Endothelial cell of umbilical vein (primary cell): ENCODE data around the gene COL5A1. TPM values are rescaled to one million over a fixed set of nuclear protein-coding genes. Genes with fewer than 3 reads are reported as not detected.

Experiments
- BruUV-seq: library from RNA; stranded (reverse); fragments of 400-500 nt; replicated peaks from 2 replicates; lab custom pipeline; 2021; lab: Mats Ljungman, UMichigan
- CTCF ChIA-PET: fragments of 300-600, 350-600 bp; sonication (Branson Sonifier 250); formaldehyde crosslinking; loops from one replicate; lab custom pipeline; 2021; ENCODE audit warnings: antibody characterized with exemption, inconsistent platforms; lab: Charles Lee
- POLR2A ChIA-PET: fragments of 300-600, 350-600 bp; sonication (Branson Sonifier 250); formaldehyde crosslinking; loops from one replicate; lab custom pipeline; 2021; ENCODE audit warnings: antibody characterized with exemption, inconsistent platforms; lab: Charles Lee
- DNase-seq: peaks from one replicate; pipeline ENCODE4 v3.0.0-alpha.2; 2011; ENCODE audit warnings: low read depth, low spot score
- FAIRE-seq: peaks from 2 replicates; lab custom pipeline; 2011; peaks lifted over from hg19 to GRCh38; lab: Jason Lieb, UNC
- H2AFZ ChIP-seq: 2 replicates; pipeline ENCODE4 v1.6.0; 2012; ENCODE audit warnings: low read depth, low read length, control low read depth, inconsistent platforms
- H3K27ac ChIP-seq: 2 replicates; pipeline ENCODE4 v1.5.1; 2011; ENCODE audit warnings: low read depth, mild to moderate bottlenecking, control low read depth, low read length, moderate library complexity; ENCODE audit not compliant: insufficient read depth
- H3K27me3 ChIP-seq, 2 experiments: 2 replicates each; pipeline versions ENCODE4 v1.6.0 to v1.6.1; 2011; ENCODE audit warnings: low read length in 2 of 2, mixed read lengths in 1 of 2; ENCODE audit not compliant: control insufficient read depth in 2 of 2, insufficient read depth in 2 of 2
- H3K36me3 ChIP-seq, 2 experiments: 2 replicates in 1 of 2; 3 replicates in 1 of 2; pipeline ENCODE4 v1.5.1; 2011; ENCODE audit warnings: low read length in 2 of 2, mild to moderate bottlenecking in 1 of 2, moderate library complexity in 1 of 2; ENCODE audit not compliant: control insufficient read depth in 2 of 2, insufficient read depth in 2 of 2; ENCODE audit errors: extremely low read depth in 1 of 2
- H3K4me1 ChIP-seq: 3 replicates; pipeline ENCODE4 v1.5.1; 2011; ENCODE audit warnings: mild to moderate bottlenecking, low read length; ENCODE audit not compliant: control insufficient read depth, insufficient read depth; ENCODE audit errors: extremely low read depth
- H3K4me2 ChIP-seq: 2 replicates; pipeline ENCODE4 v1.6.1; 2011; ENCODE audit warnings: low read length, control low read depth, mixed read lengths; ENCODE audit not compliant: insufficient read depth
- H3K4me3 ChIP-seq, 3 experiments: fragments of 200-600 bp in 1 of 3; sonication (generic), shearing (Covaris generic) in 1 of 3; replicated peaks in 1 of 3; 2 replicates each; pipeline ENCODE4 v1.5.1; 2011 to 2016; ENCODE audit warnings: control low read depth in 3 of 3, low read length in 3 of 3, mild to moderate bottlenecking in 2 of 3, inconsistent platforms in 1 of 3, low read depth in 1 of 3, moderate library complexity in 1 of 3; ENCODE audit not compliant: insufficient read depth in 1 of 3
- H3K79me2 ChIP-seq: 2 replicates; pipeline ENCODE4 v1.6.0; 2012; ENCODE audit warnings: low read length, inconsistent platforms; ENCODE audit not compliant: control insufficient read depth, insufficient read depth
- H3K9ac ChIP-seq: replicated peaks from 2 replicates; pipeline ENCODE3; 2011; ENCODE audit warnings: low read length, control low read depth; ENCODE audit not compliant: insufficient read depth; ENCODE audit errors: extremely low read depth
- H3K9me1 ChIP-seq: replicated peaks from 3 replicates; pipeline ENCODE4 v1.6.0; 2011; ENCODE audit warnings: mild to moderate bottlenecking, low read length; ENCODE audit not compliant: control insufficient read depth, insufficient read depth; ENCODE audit errors: extremely low read depth
- H3K9me3 ChIP-seq: replicated peaks from 2 replicates; pipeline ENCODE4 v1.5.1; 2012; ENCODE audit warnings: low read length, inconsistent platforms; ENCODE audit not compliant: control insufficient read depth, insufficient read depth
- H4K20me1 ChIP-seq: replicated peaks from 2 replicates; pipeline ENCODE3; 2011; ENCODE audit warnings: mild to moderate bottlenecking, low read length; ENCODE audit not compliant: control insufficient read depth, insufficient read depth; ENCODE audit errors: extremely low read depth
- CTCF ChIP-seq, 2 donors: IDR thresholded peaks; 1 replicate in 1 of 2; 2 replicates in 1 of 2; pipeline ENCODE4 v1.5.1; 2011; ENCODE audit warnings: low read length in 2 of 2, mild to moderate bottlenecking in 2 of 2, moderate library complexity in 2 of 2, control low read depth in 1 of 2, inconsistent platforms in 1 of 2, low read depth in 1 of 2; ENCODE audit not compliant: insufficient read depth in 1 of 2; ENCODE audit errors: extremely low read depth in 1 of 2
- EZH2 ChIP-seq: IDR thresholded peaks from 2 replicates; pipeline ENCODE4 v1.6.1; 2012; ENCODE audit warnings: borderline replicate concordance, low read depth, mild to moderate bottlenecking, moderate library complexity, low read length, inconsistent platforms; ENCODE audit not compliant: severe bottlenecking
- FOS ChIP-seq: IDR thresholded peaks from 2 replicates; pipeline ENCODE4 v1.6.1; 2011; ENCODE audit warnings: mild to moderate bottlenecking, low read length, moderate library complexity, borderline replicate concordance; ENCODE audit not compliant: insufficient read depth
- GATA2 ChIP-seq: IDR thresholded peaks from 2 replicates; pipeline ENCODE4 v1.7.0; 2011; ENCODE audit warnings: low read depth, mild to moderate bottlenecking, moderate library complexity, mixed read lengths, low read length; ENCODE audit not compliant: insufficient read length, insufficient read depth
- JUN ChIP-seq: IDR thresholded peaks from 2 replicates; pipeline ENCODE4 v1.6.1; 2011; ENCODE audit warnings: borderline replicate concordance, low read depth; ENCODE audit not compliant: insufficient read length, insufficient read depth
- MAX ChIP-seq: IDR thresholded peaks from 2 replicates; pipeline ENCODE4 v1.6.1; 2011; ENCODE audit not compliant: insufficient read depth, insufficient read length
- MYC ChIP-seq: IDR thresholded peaks from one replicate; pipeline ENCODE4 v1.6.1; 2011; ENCODE audit warnings: mild to moderate bottlenecking, low read depth, low read length
- POLR2A ChIP-seq: IDR thresholded peaks from 2 replicates; pipeline ENCODE4 v1.6.1; 2012; ENCODE audit warnings: low read depth, mild to moderate bottlenecking, control low read depth, low read length
- POLR2AphosphoS5 ChIP-seq: IDR thresholded peaks from 2 replicates; pipeline ENCODE4 v1.6.1; 2012; ENCODE audit warnings: low read depth, mild to moderate bottlenecking, control low read depth, low read length, moderate library complexity; ENCODE audit not compliant: insufficient read depth
- dilution Hi-C: fragments of 300-500 bp; cut with MboI; formaldehyde crosslinking; loops from one replicate; pipeline ENCODE4 v1.15.0; 2019; ENCODE audit warnings: low sequenced_read_pairs; ENCODE audit not compliant: extremely low pct_ligation_motif_present
- intact Hi-C: fragments of 100-400 bp; cut with micrococcal nuclease; formaldehyde crosslinking; loops from one replicate; pipeline ENCODE4 v1.10.0; 2022
- polyA plus RNA-seq, 4 experiments: library from polyadenylated mRNA; depleted of rRNA in 3 of 4; stranded (reverse) in 3 of 4; unstranded in 1 of 4; fragments of >200 nt; gene quantifications; 2 replicates each; pipeline versions ENCODE4 v1.2.1 to v1.2.3, GENCODE V29; 2011 to 2012; ENCODE audit warnings: missing spikeins in 1 of 4
- total RNA-seq: library from RNA; stranded (reverse); gene quantifications from 2 replicates; pipeline ENCODE4 v1.2.3, GENCODE V29; 2021

The COL5A1 gene
- total and polyA plus RNA-seq, 2 donors (not counting 3 experiments of a cell fraction or from before 2014, with no cell fraction given) = 97.4 to 175 TPM

- Histone ChIP-seq H3K9me3 (no peaks in the 10 kb centered on the region), H2AFZ (no peak overlapping the region), H3K4me3 (no peak overlapping the region), H3K27ac (no peak overlapping the region), H4K20me1 (no peaks in the 10 kb centered on the region), H3K4me2 (no peak overlapping the region), H3K36me3 (peaks cover 2 to 26% of the 10 kb centered on the region in 2 experiments), H3K79me2 (no peaks in the 10 kb centered on the region), H3K4me1 (peaks cover 8% of the 10 kb centered on the region), H3K27me3 (no peaks in the 10 kb centered on the region), H3K9ac (no peak overlapping the region), H3K9me1 (no peaks in the 10 kb centered on the region)
- no peak for FAIRE-seq
- no peak for DNase-seq
- TF ChIP-seq POLR2AphosphoS5 (no peak), MYC (no peak), POLR2A (no peak), MAX (no peak), CTCF (IDR thresholded peaks at IDR 0.05; ENCODE audit: extremely low read depth in 1 of 2, insufficient read depth in 1 of 2, low read depth in 1 of 2, low read length in 2 of 2) (no peak), JUN (no peak), GATA2 (no peak), EZH2 (no peak), FOS (no peak)
- ChIA-PET POLR2A (no interaction called here), CTCF (no interaction called here)
- intact Hi-C loops = loop anchor here (5.0 to 10.0 kb wide), 2 partner anchors 309 to 637 kb away; partner anchors contain the start of gene OLFM1
- dilution Hi-C loops = no loop called here
- BruUV-seq = no TSS peak
These were observed 133.7 kb downstream of the COL5A1 start for GRCh38 chr9:134775081-134775951.
